SU-DHL-6 (cell line): ENCODE data around the gene EIF4E.
"Not testable (repeated sequence)": the region's sequence is repeated elsewhere in the genome, so short reads cannot be mapped to it uniquely, and the experiment has no call there.

Source experiments
- CTCF ChIP-seq: fragments of 200-600 bp; sonication (generic); IDR thresholded peaks from one replicate; pipeline ENCODE4 v1.5.1; 2017; ENCODE audit warnings: antibody characterized with exemption, mild to moderate bottlenecking, low read length, moderate library complexity; ENCODE audit not compliant: insufficient read depth, poor library complexity, severe bottlenecking
- EZH2phosphoT487 ChIP-seq: fragments of 200-600 bp; sonication (generic), shearing (Covaris generic); conservative IDR thresholded peaks from 2 replicates; pipeline ENCODE4 v1.6.1; 2018; ENCODE audit warnings: mild to moderate bottlenecking, antibody characterized with exemption, low read length, moderate library complexity, mixed read lengths

DNA sequence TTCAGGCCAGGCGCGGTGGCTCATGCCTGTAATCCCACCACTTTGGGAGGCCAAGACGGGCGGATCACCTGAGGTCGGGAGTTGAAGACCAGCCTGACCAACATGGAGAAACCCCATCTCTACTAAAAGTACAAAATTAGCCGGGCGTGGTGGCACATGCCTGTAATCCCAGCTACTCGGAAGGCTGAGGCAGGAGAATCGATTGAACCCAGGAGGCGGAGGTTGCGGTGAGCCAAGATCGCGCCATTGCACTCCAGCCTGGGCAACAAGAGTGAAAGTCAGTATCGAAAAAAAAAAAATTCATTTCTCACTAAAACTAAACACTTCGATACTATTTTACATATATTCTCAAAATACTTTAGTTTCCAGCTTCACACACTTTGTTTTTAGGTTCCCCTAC, 2.7 kb downstream of the EIF4E start:
- TF ChIP-seq CTCF, EZH2phosphoT487: not testable (repeated sequence)
